LHCN-M2 (cell line): Measurements from ENCODE around the gene ADORA2B. TPM values are rescaled to one million over a fixed set of nuclear protein-coding genes. Genes with fewer than 3 reads are reported as not detected.

Source experiments
- DNase-seq: peaks from one replicate; pipeline ENCODE4 v3.0.0-alpha.2; 2012; ENCODE audit warnings: low read depth
- total RNA-seq: library from RNA; depleted of rRNA; stranded (reverse); fragments of >200 nt; gene quantifications from 2 replicates; pipeline ENCODE4 v1.2.3, GENCODE V29; 2014

The ADORA2B gene
- total RNA-seq, 1 experiment from 2014 or later = 27.8 TPM

- DNase-seq = no peak
These were observed 8.2 kb downstream of the ADORA2B start for GRCh38 chr17:15952916-15953790.

GRCh38 chr17:15954222-15954621, 9.3 kb downstream of the ADORA2B start:
- peak; percentile 98 for DNase-seq

- DNase-seq = peak; percentile 55
These were observed 11.0 kb downstream of the ADORA2B start for GRCh38 chr17:15955793-15956541.

- no peak for DNase-seq
These were observed 12.3 kb downstream of the ADORA2B start for GRCh38 chr17:15957206-15957605.

GRCh38 chr17:15957608-15958307, 12.8 kb downstream of the ADORA2B start:
- no peak for DNase-seq

GRCh38 chr17:15958484-15958854, 13.5 kb downstream of the ADORA2B start:
- no peak for DNase-seq

- DNase-seq = peak; percentile 66
These were observed 18.8 kb downstream of the ADORA2B start for GRCh38 chr17:15963670-15964110.

- no peak for DNase-seq
These were observed 20.6 kb downstream of the ADORA2B start for GRCh38 chr17:15965528-15965927.

- DNase-seq = no peak
These were observed 21.4 kb downstream of the ADORA2B start for GRCh38 chr17:15966183-15966878.

- no peak for DNase-seq
These were observed 21.9 kb downstream of the ADORA2B start for GRCh38 chr17:15966879-15967248.

GRCh38 chr17:15967706-15968399, 22.9 kb downstream of the ADORA2B start:
- no peak for DNase-seq

GRCh38 chr17:15969463-15969862, 24.5 kb downstream of the ADORA2B start:
- no peak for DNase-seq

GRCh38 chr17:15970500-15970899, 25.6 kb downstream of the ADORA2B start:
- DNase-seq = no peak

- DNase-seq = no peak
These were observed 26.3 kb downstream of the ADORA2B start for GRCh38 chr17:15971098-15971678.

- DNase-seq = no peak
These were observed 27.0 kb downstream of the ADORA2B start for GRCh38 chr17:15971882-15972281.

- no peak for DNase-seq
These were observed 27.6 kb downstream of the ADORA2B start for GRCh38 chr17:15972497-15972951.

- DNase-seq = no peak
These were observed 28.1 kb downstream of the ADORA2B start for GRCh38 chr17:15973016-15973415.

- DNase-seq = no peak
These were observed 28.9 kb downstream of the ADORA2B start for GRCh38 chr17:15973834-15974233.

- no peak for DNase-seq
These were observed 33.0 kb downstream of the ADORA2B start for GRCh38 chr17:15977894-15978293.

- no peak for DNase-seq
These were observed 33.7 kb downstream of the ADORA2B start for GRCh38 chr17:15978606-15979005.
